ENCODE measurements around the gene B4GALNT4. TPM values are rescaled to one million over a fixed set of nuclear protein-coding genes. Genes with fewer than 3 reads are reported as not detected.

B4GALNT4 gene
- total RNA-seq, 1 experiment from 2014 or later: 4.7 TPM

DNA sequence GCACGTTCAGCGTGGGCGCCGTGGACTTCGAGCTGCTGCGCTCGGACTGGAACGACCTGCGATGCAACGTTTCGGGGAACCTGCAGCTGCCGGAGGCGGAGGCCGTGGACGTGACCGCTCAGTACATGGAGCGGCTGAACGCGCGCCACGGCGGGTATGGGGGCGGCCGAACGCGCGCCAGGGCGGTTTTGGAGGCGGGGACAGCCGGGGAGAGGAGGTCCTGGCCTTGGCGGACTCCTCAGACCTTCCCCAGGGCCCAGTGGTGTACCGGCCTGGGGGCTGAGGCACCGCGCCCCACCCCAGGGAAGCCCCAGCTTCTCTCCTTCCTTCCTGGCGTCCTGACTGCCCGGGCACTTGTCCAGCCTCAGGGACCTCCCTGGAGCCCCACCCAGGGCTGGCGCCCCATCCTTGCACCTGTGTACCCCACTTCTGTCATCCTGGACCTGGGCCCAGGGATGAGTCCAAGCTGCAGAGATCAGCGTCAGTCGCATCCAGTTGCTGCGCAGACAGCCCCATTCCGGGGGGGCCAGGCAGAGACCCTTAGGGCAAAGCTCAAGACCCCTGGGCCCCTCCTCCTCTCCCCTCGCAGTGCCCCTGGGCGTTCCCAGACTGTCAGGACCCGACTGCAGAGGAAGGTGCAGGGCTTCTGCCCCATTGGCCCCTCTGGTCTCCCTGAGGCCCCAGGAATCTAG lies 8.0 kb downstream of the B4GALNT4 start:
- H3F3A ChIP-seq (ENCODE audit: insufficient read depth, low read depth): no peaks in the 10 kb centered on the region
- ChIA-PET CTCF (no interaction called here), POLR2A (ENCODE audit: unreplicated experiment) (no interaction called here)
- no peak overlapping the region for H3K27ac ChIP-seq
- TF ChIP-seq, protein P1, sequence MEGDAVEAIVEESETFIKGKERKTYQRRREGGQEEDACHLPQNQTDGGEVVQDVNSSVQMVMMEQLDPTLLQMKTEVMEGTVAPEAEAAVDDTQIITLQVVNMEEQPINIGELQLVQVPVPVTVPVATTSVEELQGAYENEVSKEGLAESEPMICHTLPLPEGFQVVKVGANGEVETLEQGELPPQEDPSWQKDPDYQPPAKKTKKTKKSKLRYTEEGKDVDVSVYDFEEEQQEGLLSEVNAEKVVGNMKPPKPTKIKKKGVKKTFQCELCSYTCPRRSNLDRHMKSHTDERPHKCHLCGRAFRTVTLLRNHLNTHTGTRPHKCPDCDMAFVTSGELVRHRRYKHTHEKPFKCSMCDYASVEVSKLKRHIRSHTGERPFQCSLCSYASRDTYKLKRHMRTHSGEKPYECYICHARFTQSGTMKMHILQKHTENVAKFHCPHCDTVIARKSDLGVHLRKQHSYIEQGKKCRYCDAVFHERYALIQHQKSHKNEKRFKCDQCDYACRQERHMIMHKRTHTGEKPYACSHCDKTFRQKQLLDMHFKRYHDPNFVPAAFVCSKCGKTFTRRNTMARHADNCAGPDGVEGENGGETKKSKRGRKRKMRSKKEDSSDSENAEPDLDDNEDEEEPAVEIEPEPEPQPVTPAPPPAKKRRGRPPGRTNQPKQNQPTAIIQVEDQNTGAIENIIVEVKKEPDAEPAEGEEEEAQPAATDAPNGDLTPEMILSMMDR (conservative IDR thresholded peaks at IDR 0.05): no peak
- no peak for TF ChIP-seq EZH2 (IDR thresholded peaks at IDR 0.05; ENCODE audit: low read depth)
- no peaks in the 10 kb centered on the region for H3K79me2 ChIP-seq (ENCODE audit: low read depth)
- H3K4me3 ChIP-seq: no peak overlapping the region
- DNase-seq: no peak
- no peaks in the 10 kb centered on the region for H3K9me2 ChIP-seq (ENCODE audit: insufficient read depth)
- H4K20me1 ChIP-seq (ENCODE audit: insufficient read depth): no peaks in the 10 kb centered on the region
- intact Hi-C loops (cut with micrococcal nuclease; ENCODE audit: unreplicated experiment): no loop called here
- no peaks in the 10 kb centered on the region for H3K4me1 ChIP-seq (replicated peaks; ENCODE audit: insufficient read depth)
- no peaks in the 10 kb centered on the region for H3K27me3 ChIP-seq (ENCODE audit: insufficient read depth, low read depth)
- H2AFZ ChIP-seq: no peak overlapping the region
- no TSS peak for BruUV-seq (replicated peaks)
- H3K9me3 ChIP-seq (ENCODE audit: insufficient read depth, low read depth): no peaks in the 10 kb centered on the region
- no peak overlapping the region for H3K4me2 ChIP-seq
- no peaks in the 10 kb centered on the region for H3K36me3 ChIP-seq (ENCODE audit: low read depth)

- no TSS peak for BruUV-seq (replicated peaks)
- intact Hi-C loops (cut with micrococcal nuclease; ENCODE audit: unreplicated experiment): no loop called here
- no peak overlapping the region for H3K27ac ChIP-seq
- no peaks in the 10 kb centered on the region for H4K20me1 ChIP-seq (ENCODE audit: insufficient read depth)
- H3K79me2 ChIP-seq (ENCODE audit: low read depth): no peaks in the 10 kb centered on the region
- no peak for DNase-seq
- no peaks in the 10 kb centered on the region for H3K27me3 ChIP-seq (ENCODE audit: insufficient read depth, low read depth)
- H2AFZ ChIP-seq: no peak overlapping the region
- H3K36me3 ChIP-seq (ENCODE audit: low read depth): no peaks in the 10 kb centered on the region
- no peaks in the 10 kb centered on the region for H3K9me2 ChIP-seq (ENCODE audit: insufficient read depth)
- H3K9me3 ChIP-seq (ENCODE audit: insufficient read depth, low read depth): no peaks in the 10 kb centered on the region
- H3K4me3 ChIP-seq: no peak overlapping the region
- CTCF ChIA-PET: no interaction called here
- no peaks in the 10 kb centered on the region for H3F3A ChIP-seq (ENCODE audit: insufficient read depth, low read depth)
- no peaks in the 10 kb centered on the region for H3K4me1 ChIP-seq (replicated peaks; ENCODE audit: insufficient read depth)
- POLR2A ChIA-PET (ENCODE audit: unreplicated experiment): no interaction called here
- no peak overlapping the region for H3K4me2 ChIP-seq
- no peak for TF ChIP-seq EZH2 (IDR thresholded peaks at IDR 0.05; ENCODE audit: low read depth)
Measured at GRCh38 chr11:377883-378500, 8.7 kb downstream of the B4GALNT4 start.

GRCh38 chr11:379205-380094 lies 10.2 kb downstream of the B4GALNT4 start:
- Histone ChIP-seq H3K9me2 (ENCODE audit: insufficient read depth) (no peaks in the 10 kb centered on the region), H4K20me1 (ENCODE audit: insufficient read depth) (no peaks in the 10 kb centered on the region), H3K36me3 (ENCODE audit: low read depth) (no peaks in the 10 kb centered on the region), H3K27me3 (ENCODE audit: insufficient read depth, low read depth) (no peaks in the 10 kb centered on the region), H3K9me3 (ENCODE audit: insufficient read depth, low read depth) (no peaks in the 10 kb centered on the region), H3F3A (ENCODE audit: insufficient read depth, low read depth) (no peaks in the 10 kb centered on the region), H3K4me1 (replicated peaks; ENCODE audit: insufficient read depth) (no peaks in the 10 kb centered on the region), H3K4me3 (no peak overlapping the region), H2AFZ (no peak overlapping the region), H3K4me2 (no peak overlapping the region), H3K27ac (no peak overlapping the region), H3K79me2 (ENCODE audit: low read depth) (no peaks in the 10 kb centered on the region)
- ChIA-PET POLR2A (ENCODE audit: unreplicated experiment) (no interaction called here), CTCF (no interaction called here)
- BruUV-seq (replicated peaks): no TSS peak
- TF ChIP-seq EZH2 (IDR thresholded peaks at IDR 0.05; ENCODE audit: low read depth): no peak
- TF ChIP-seq, protein P1 (conservative IDR thresholded peaks at IDR 0.05): no peak
- no peak for DNase-seq
- intact Hi-C loops (cut with micrococcal nuclease; ENCODE audit: unreplicated experiment): no loop called here
